HCT116 (cell line): Measurements from ENCODE around the gene PTPN7. TPM values are rescaled to one million over a fixed set of nuclear protein-coding genes. Genes with fewer than 3 reads are reported as not detected.

Source experiments
- ATAC-seq: fragments of 200-7000 bp; cut with Tn5 transposase; 2 replicates; pipeline ENCODE4 v1.9.1; 2020; ENCODE audit warnings: mild to moderate bottlenecking, moderate library complexity
- BruUV-seq: library from RNA; stranded (reverse); fragments of 400-500 nt; replicated peaks from 2 replicates; lab custom pipeline; 2021; lab: Mats Ljungman, UMichigan
- CTCF ChIA-PET: fragments of 300-600 bp; sonication (Branson Sonifier 250); formaldehyde crosslinking; loops from one replicate; lab custom pipeline; 2021; ENCODE audit warnings: antibody characterized with exemption; lab: Charles Lee
- POLR2A ChIA-PET: fragments of 300-600, 350-600 bp; sonication (Branson Sonifier 250); formaldehyde crosslinking; loops from one replicate; lab custom pipeline; 2021; ENCODE audit warnings: antibody characterized with exemption; lab: Charles Lee
- RAD21 ChIA-PET, 2 experiments: fragments of 300-600 bp; sonication (Branson Sonifier 250); formaldehyde crosslinking; loops; one replicate each; lab custom pipeline; 2023; ENCODE audit warnings: low total read pairs in 2 of 2; ENCODE audit not compliant: uncharacterized antibody in 2 of 2, unreplicated experiment in 2 of 2, low non-redundant PET in 1 of 2; lab: Charles Lee
- DNase-seq: peaks from one replicate; pipeline ENCODE4 v3.0.0-alpha.2; 2010; ENCODE audit warnings: low read depth, low spot score
- H2AFZ ChIP-seq: fragments of 200-600 bp; shearing (Covaris generic), sonication (generic); 2 replicates; pipeline ENCODE4 v1.6.1; 2017; ENCODE audit warnings: low read depth, mixed run types, mixed read lengths, antibody characterized with exemption, low read length; ENCODE audit not compliant: poor library complexity, severe bottlenecking
- H3K27ac ChIP-seq: 2 replicates; pipeline ENCODE4 v1.5.1; 2012; ENCODE audit warnings: low read depth, low read length
- H3K27me3 ChIP-seq: fragments of 200-600 bp; sonication (generic); 2 replicates; pipeline ENCODE4 v1.6.1; 2016; ENCODE audit warnings: mixed run types, low read length, mixed read lengths; ENCODE audit not compliant: insufficient read depth
- H3K36me3 ChIP-seq, 2 experiments: fragments of 200-500 bp in 1 of 2; fragments of 200-600 bp in 1 of 2; sonication (Bioruptor generic) in 1 of 2; sonication (generic) in 1 of 2; 2 replicates each; pipeline versions ENCODE4 v1.5.1 to v1.6.1; 2014 to 2016; ENCODE audit warnings: low read length in 2 of 2, inconsistent platforms in 1 of 2, mixed read lengths in 1 of 2, mixed run types in 1 of 2; ENCODE audit not compliant: insufficient read depth in 2 of 2, control insufficient read depth in 1 of 2
- H3K4me1 ChIP-seq, 2 experiments: fragments of 200-600 bp in 1 of 2; sonication (generic) in 1 of 2; 2 replicates each; pipeline versions ENCODE4 v1.5.1 to v1.6.1; 2012 to 2017; ENCODE audit warnings: low read length in 2 of 2, inconsistent platforms in 1 of 2, mild to moderate bottlenecking in 1 of 2, mixed read lengths in 1 of 2, mixed run types in 1 of 2, moderate library complexity in 1 of 2; ENCODE audit not compliant: insufficient read depth in 2 of 2, control insufficient read depth in 1 of 2
- H3K4me2 ChIP-seq: fragments of 200-600 bp; sonication (generic); 2 replicates; pipeline ENCODE4 v1.6.1; 2017; ENCODE audit warnings: mixed run types, low read length, mixed read lengths
- H3K4me3 ChIP-seq, 2 experiments: fragments of 200-600 bp in 1 of 2; sonication (generic) in 1 of 2; replicated peaks in 1 of 2; 2 replicates each; pipeline ENCODE4 v1.5.1; 2011 to 2016; ENCODE audit warnings: low read length in 2 of 2, control low read depth in 1 of 2, low read depth in 1 of 2, mild to moderate bottlenecking in 1 of 2, mixed read lengths in 1 of 2, mixed run types in 1 of 2
- H3K79me2 ChIP-seq: fragments of 200-600 bp; sonication (generic); 2 replicates; pipeline ENCODE4 v1.6.1; 2017; ENCODE audit warnings: mild to moderate bottlenecking, mixed run types, low read length, moderate library complexity, mixed read lengths; ENCODE audit not compliant: insufficient read depth
- H3K9ac ChIP-seq: fragments of 200-600 bp; sonication (generic); 2 replicates; pipeline ENCODE4 v1.6.1; 2016; ENCODE audit warnings: low read length, mixed read lengths
- H3K9me2 ChIP-seq: fragments of 200-600 bp; sonication (generic), shearing (Covaris generic); 2 replicates; pipeline ENCODE4 v1.6.1; 2017; ENCODE audit warnings: mixed run types, mild to moderate bottlenecking, moderate library complexity; ENCODE audit not compliant: insufficient read depth
- H3K9me3 ChIP-seq, 2 experiments: fragments of 200-500 bp in 1 of 2; fragments of 200-600 bp in 1 of 2; sonication (Bioruptor generic) in 1 of 2; sonication (generic) in 1 of 2; 2 replicates each; pipeline ENCODE4 v1.6.1; 2014 to 2017; ENCODE audit warnings: low read length in 2 of 2, mixed read lengths in 2 of 2, inconsistent platforms in 1 of 2, low read depth in 1 of 2, mild to moderate bottlenecking in 1 of 2, mixed run types in 1 of 2, moderate library complexity in 1 of 2; ENCODE audit not compliant: control insufficient read depth in 1 of 2, insufficient read depth in 1 of 2
- H4K20me1 ChIP-seq: fragments of 200-600 bp; sonication (generic), shearing (Covaris generic); 2 replicates; pipeline ENCODE4 v1.6.1; 2017; ENCODE audit warnings: mixed run types, mild to moderate bottlenecking, moderate library complexity; ENCODE audit not compliant: insufficient read depth
- CBX3 ChIP-seq: IDR thresholded peaks from 2 replicates; pipeline ENCODE4 v1.6.1; 2012; ENCODE audit warnings: low read depth
- EGR1 ChIP-seq: IDR thresholded peaks from 2 replicates; pipeline ENCODE4 v1.6.1; 2012; ENCODE audit warnings: low read depth
- ELF1 ChIP-seq: IDR thresholded peaks from 2 replicates; pipeline ENCODE4 v1.6.1; 2012; ENCODE audit warnings: low read depth, borderline replicate concordance
- EZH2 ChIP-seq: fragments of 200-600 bp; sonication (generic); IDR thresholded peaks from 2 replicates; pipeline ENCODE4 v1.6.1; 2017; ENCODE audit warnings: antibody characterized with exemption, mixed run types
- FOSL1 ChIP-seq: IDR thresholded peaks from 2 replicates; pipeline ENCODE4 v1.6.1; 2012; ENCODE audit warnings: low read depth
- POLR2AphosphoS5 ChIP-seq: IDR thresholded peaks from 2 replicates; pipeline ENCODE4 v1.6.1; 2011; ENCODE audit warnings: mild to moderate bottlenecking, low read depth, low read length, moderate library complexity
- SIN3A ChIP-seq: IDR thresholded peaks from 2 replicates; pipeline ENCODE4 v1.6.1; 2012; ENCODE audit warnings: low read depth
- SP1 ChIP-seq: IDR thresholded peaks from 2 replicates; pipeline ENCODE4 v1.6.1; 2012; ENCODE audit warnings: low read depth
- SRF ChIP-seq: IDR thresholded peaks from 2 replicates; pipeline ENCODE4 v1.6.1; 2012; ENCODE audit warnings: low read depth
- TCF7L2 ChIP-seq: IDR thresholded peaks from 2 replicates; pipeline ENCODE4 v1.7.0; 2011; ENCODE audit warnings: borderline replicate concordance, inconsistent platforms; ENCODE audit not compliant: insufficient read depth, insufficient read length; ENCODE audit errors: extremely low read depth
- ZNF274 ChIP-seq: fragments of 200-500 bp; sonication (Bioruptor generic); IDR thresholded peaks from 2 replicates; pipeline ENCODE4 v1.6.1; 2014; ENCODE audit warnings: mild to moderate bottlenecking, low read depth, low read length, inconsistent platforms
- intact Hi-C: fragments of 100-400 bp; cut with micrococcal nuclease; formaldehyde crosslinking; loops from 2 replicates; pipeline ENCODE4 v1.10.0; 2022
- total RNA-seq: library from RNA; stranded (reverse); gene quantifications from one replicate; pipeline ENCODE4 v1.2.1, GENCODE V29; 2021; ENCODE audit not compliant: unreplicated experiment
- TF ChIP-seq, protein P1 (sequence below): IDR thresholded peaks from 2 replicates; pipeline ENCODE4 v1.6.1; 2012
- TF ChIP-seq, protein P2 (sequence below): IDR thresholded peaks from 2 replicates; pipeline ENCODE4 v1.6.1; 2011; ENCODE audit warnings: mild to moderate bottlenecking, low read length, moderate library complexity; ENCODE audit not compliant: insufficient replicate concordance; ENCODE audit errors: extremely low read depth
- TF ChIP-seq, protein P3 (sequence below): IDR thresholded peaks from 2 replicates; pipeline ENCODE4 v1.6.1; 2012

PTPN7 gene
- total RNA-seq, 1 experiment from 2014 or later: 0.76 TPM

DNA sequence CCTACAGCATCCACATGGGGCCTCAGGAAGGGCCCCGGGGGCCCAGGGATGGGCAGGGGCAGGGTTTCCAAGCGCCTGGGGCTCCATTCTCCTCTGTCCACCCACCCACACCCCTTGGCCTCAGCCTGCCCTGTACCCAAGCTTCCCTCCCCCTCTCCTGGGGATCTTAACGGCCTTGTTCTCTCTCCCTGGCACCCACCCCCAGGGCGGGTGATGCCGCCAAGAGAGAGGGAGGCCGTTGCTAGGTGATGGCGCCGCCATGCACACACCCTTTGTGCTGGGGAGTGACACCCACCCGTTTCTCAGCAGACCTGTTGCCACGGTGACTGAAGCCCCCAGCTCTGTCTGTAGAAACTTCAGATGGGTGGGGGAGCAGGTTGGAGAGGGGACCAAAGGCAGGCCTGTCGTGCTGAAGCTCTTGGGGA, 30.1 kb downstream of the PTPN7 start:
- no peaks in the 10 kb centered on the region for H3K9me2 ChIP-seq
- no peak overlapping the region for H3K4me2 ChIP-seq
- ATAC-seq: no peak
- no peaks in the 10 kb centered on the region for H3K9me3 ChIP-seq
- TF ChIP-seq CBX3: no peak
- TF ChIP-seq, protein P1, sequence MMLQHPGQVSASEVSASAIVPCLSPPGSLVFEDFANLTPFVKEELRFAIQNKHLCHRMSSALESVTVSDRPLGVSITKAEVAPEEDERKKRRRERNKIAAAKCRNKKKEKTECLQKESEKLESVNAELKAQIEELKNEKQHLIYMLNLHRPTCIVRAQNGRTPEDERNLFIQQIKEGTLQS: no peak
- TF ChIP-seq POLR2AphosphoS5: no peak
- TF ChIP-seq EZH2: no peak
- TF ChIP-seq SP1: no peak
- TF ChIP-seq TCF7L2: no peak
- no peak for TF ChIP-seq ELF1
- no peak for TF ChIP-seq EGR1
- TF ChIP-seq FOSL1: no peak
- TF ChIP-seq, protein P2, sequence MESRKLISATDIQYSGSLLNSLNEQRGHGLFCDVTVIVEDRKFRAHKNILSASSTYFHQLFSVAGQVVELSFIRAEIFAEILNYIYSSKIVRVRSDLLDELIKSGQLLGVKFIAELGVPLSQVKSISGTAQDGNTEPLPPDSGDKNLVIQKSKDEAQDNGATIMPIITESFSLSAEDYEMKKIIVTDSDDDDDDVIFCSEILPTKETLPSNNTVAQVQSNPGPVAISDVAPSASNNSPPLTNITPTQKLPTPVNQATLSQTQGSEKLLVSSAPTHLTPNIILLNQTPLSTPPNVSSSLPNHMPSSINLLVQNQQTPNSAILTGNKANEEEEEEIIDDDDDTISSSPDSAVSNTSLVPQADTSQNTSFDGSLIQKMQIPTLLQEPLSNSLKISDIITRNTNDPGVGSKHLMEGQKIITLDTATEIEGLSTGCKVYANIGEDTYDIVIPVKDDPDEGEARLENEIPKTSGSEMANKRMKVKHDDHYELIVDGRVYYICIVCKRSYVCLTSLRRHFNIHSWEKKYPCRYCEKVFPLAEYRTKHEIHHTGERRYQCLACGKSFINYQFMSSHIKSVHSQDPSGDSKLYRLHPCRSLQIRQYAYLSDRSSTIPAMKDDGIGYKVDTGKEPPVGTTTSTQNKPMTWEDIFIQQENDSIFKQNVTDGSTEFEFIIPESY: no peak
- no peak for TF ChIP-seq SRF
- TF ChIP-seq, protein P3, sequence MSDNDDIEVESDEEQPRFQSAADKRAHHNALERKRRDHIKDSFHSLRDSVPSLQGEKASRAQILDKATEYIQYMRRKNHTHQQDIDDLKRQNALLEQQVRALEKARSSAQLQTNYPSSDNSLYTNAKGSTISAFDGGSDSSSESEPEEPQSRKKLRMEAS: no peak
- no peak for TF ChIP-seq SIN3A
- no peak for TF ChIP-seq ZNF274
- TF ChIP-seq, all 23 proteins: peak for 0
- Histone ChIP-seq H3K9ac (no peak overlapping the region), H3K27me3 (no peaks in the 10 kb centered on the region), H3K4me1 (peaks cover 0 to 4% of the 10 kb centered on the region in 2 experiments; a peak in 1 of 4 replicates), H3K27ac (no peak overlapping the region), H4K20me1 (no peaks in the 10 kb centered on the region), H3K79me2 (no peaks in the 10 kb centered on the region), H3K36me3 (peaks cover 7 to 16% of the 10 kb centered on the region in 2 experiments; a peak in 3 of 4 replicates), H3K4me3 (no peak overlapping the region), H2AFZ (no peak overlapping the region)
- ChIA-PET RAD21 (no interaction called here), POLR2A (no interaction called here), CTCF (interaction anchor here (0.8 to 1.0 kb wide), 3 partner anchors 10 to 131 kb away, joined by 3 to 5 read pairs (median 4); no protein-coding TSS in a partner anchor)
- BruUV-seq: no TSS peak
- intact Hi-C loops: no loop called here
- no peak for DNase-seq
